GM13976 (cell line): ENCODE measurements around the gene PTPRQ.

Experiments used
- DNase-seq: peaks from one replicate; pipeline ENCODE4 v3.0.0; 2012; ENCODE audit warnings: low spot score
- in situ Hi-C: fragments of 300-500 bp; cut with MboI; formaldehyde crosslinking; loops from one replicate; pipeline ENCODE4 v1.12.0; 2022; ENCODE audit warnings: low sequenced_read_pairs, mixed read lengths, inconsistent platforms; ENCODE audit not compliant: unreplicated experiment
- TF ChIP-seq, protein P1 (sequence below): IDR thresholded peaks from 2 replicates; pipeline ENCODE4 v1.5.1; 2012; ENCODE audit warnings: borderline replicate concordance, mild to moderate bottlenecking; ENCODE audit not compliant: insufficient read depth; ENCODE audit errors: extremely low read depth, missing control alignments, control extremely low read depth

Gene PTPRQ

GRCh38 chr12:80484746-80485145 is 40.7 kb downstream of the PTPRQ start:
- no peak for DNase-seq
- TF ChIP-seq, protein P1, sequence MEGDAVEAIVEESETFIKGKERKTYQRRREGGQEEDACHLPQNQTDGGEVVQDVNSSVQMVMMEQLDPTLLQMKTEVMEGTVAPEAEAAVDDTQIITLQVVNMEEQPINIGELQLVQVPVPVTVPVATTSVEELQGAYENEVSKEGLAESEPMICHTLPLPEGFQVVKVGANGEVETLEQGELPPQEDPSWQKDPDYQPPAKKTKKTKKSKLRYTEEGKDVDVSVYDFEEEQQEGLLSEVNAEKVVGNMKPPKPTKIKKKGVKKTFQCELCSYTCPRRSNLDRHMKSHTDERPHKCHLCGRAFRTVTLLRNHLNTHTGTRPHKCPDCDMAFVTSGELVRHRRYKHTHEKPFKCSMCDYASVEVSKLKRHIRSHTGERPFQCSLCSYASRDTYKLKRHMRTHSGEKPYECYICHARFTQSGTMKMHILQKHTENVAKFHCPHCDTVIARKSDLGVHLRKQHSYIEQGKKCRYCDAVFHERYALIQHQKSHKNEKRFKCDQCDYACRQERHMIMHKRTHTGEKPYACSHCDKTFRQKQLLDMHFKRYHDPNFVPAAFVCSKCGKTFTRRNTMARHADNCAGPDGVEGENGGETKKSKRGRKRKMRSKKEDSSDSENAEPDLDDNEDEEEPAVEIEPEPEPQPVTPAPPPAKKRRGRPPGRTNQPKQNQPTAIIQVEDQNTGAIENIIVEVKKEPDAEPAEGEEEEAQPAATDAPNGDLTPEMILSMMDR, result no peak
- in situ Hi-C loops, result loop anchor here (25.0 kb wide), 1 partner anchor 278 kb away; no protein-coding TSS in a partner anchor

- DNase-seq, result no peak
- TF ChIP-seq, protein P1, result no peak
- in situ Hi-C loops, result loop anchor here (25.0 kb wide), 1 partner anchor 277 kb away; no protein-coding TSS in a partner anchor
Observed at GRCh38 chr12:80485222-80485987, 41.4 kb downstream of the PTPRQ start.

- TF ChIP-seq, protein P1, result no peak
- no peak for DNase-seq
- in situ Hi-C loops, result loop anchor here (25.0 kb wide), 1 partner anchor 272 kb away; no protein-coding TSS in a partner anchor
Observed at GRCh38 chr12:80490329-80490728, 46.3 kb downstream of the PTPRQ start.

- no peak for DNase-seq
- in situ Hi-C loops, result loop anchor here (25.0 kb wide), 1 partner anchor 271 kb away; no protein-coding TSS in a partner anchor
- TF ChIP-seq, protein P1, result no peak
Observed at GRCh38 chr12:80491166-80491565, 47.1 kb downstream of the PTPRQ start.

- TF ChIP-seq, protein P1, result no peak
- in situ Hi-C loops, result loop anchor here (25.0 kb wide), 1 partner anchor 269 kb away; no protein-coding TSS in a partner anchor
- DNase-seq, result no peak
Observed at GRCh38 chr12:80493466-80493865, 49.4 kb downstream of the PTPRQ start.

DNA sequence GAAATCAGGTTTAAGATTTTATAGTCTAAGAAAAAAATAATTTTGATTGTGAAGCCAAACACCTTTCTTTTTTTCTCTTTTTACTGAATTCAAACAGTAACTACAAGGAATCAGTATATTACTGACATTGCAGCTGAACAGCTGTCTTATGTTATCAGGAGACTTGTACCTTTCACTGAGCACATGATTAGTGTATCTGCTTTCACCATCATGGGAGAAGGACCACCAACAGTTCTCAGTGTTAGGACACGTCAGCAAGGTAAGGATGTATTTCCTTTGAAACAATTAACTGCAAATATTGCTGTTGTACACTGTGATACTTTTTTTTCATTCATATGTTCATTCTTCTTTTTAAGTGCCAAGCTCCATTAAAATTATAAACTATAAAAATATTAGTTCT is 50.8 kb downstream of the PTPRQ start:
- no peak for DNase-seq
- TF ChIP-seq, protein P1, result no peak
- in situ Hi-C loops, result loop anchor here (25.0 kb wide), 1 partner anchor 267 kb away; no protein-coding TSS in a partner anchor
